Epithelial cell of prostate (primary cell): ENCODE results near the gene GPA33.

Experiments used
- DNase-seq: peaks from one replicate; pipeline ENCODE4 v3.0.0-alpha.2; 2011; ENCODE audit warnings: low read depth, low spot score
- H3K27ac ChIP-seq: fragments of 450-650 bp; 2 replicates; pipeline ENCODE4 v1.5.1; 2017; ENCODE audit warnings: mild to moderate bottlenecking

The GPA33 gene

GRCh38 chr1:167090314-167090942 is at the start of gene GPA33:
TSS of gene GPA33 (minus strand) at chr1:167090377. CDS start at chr1:167090287, 90 bp downstream.
- no peak for DNase-seq
- no peak within 1 kb of the TSS for H3K27ac ChIP-seq

GRCh38 chr1:167138703-167139102 is 48.5 kb upstream of the GPA33 start:
- no peak overlapping the region for H3K27ac ChIP-seq
- DNase-seq: no peak

GRCh38 chr1:167137793-167138510 is 47.8 kb upstream of the GPA33 start:
- H3K27ac ChIP-seq: no peak overlapping the region
- DNase-seq: no peak

GRCh38 chr1:167137332-167137781 is 47.2 kb upstream of the GPA33 start:
- H3K27ac ChIP-seq: no peak overlapping the region
- no peak for DNase-seq

- no peak for DNase-seq
- no peak overlapping the region for H3K27ac ChIP-seq
Measured at GRCh38 chr1:167136806-167137205, 46.6 kb upstream of the GPA33 start.

GRCh38 chr1:167136191-167136614 is 46.0 kb upstream of the GPA33 start:
- H3K27ac ChIP-seq: no peak overlapping the region
- no peak for DNase-seq

- H3K27ac ChIP-seq: no peak overlapping the region
- DNase-seq: no peak
Measured at GRCh38 chr1:167135281-167135840, 45.2 kb upstream of the GPA33 start.

- no peak for DNase-seq
- H3K27ac ChIP-seq: no peak overlapping the region
Measured at GRCh38 chr1:167132301-167133010, 42.3 kb upstream of the GPA33 start.

GRCh38 chr1:167130829-167131510 is 40.8 kb upstream of the GPA33 start:
- H3K27ac ChIP-seq: no peak overlapping the region
- DNase-seq: no peak

- no peak overlapping the region for H3K27ac ChIP-seq
- DNase-seq: no peak
Measured at GRCh38 chr1:167128261-167129227, 38.4 kb upstream of the GPA33 start.

- no peak for DNase-seq
- no peak overlapping the region for H3K27ac ChIP-seq
Measured at GRCh38 chr1:167127661-167128060, 37.5 kb upstream of the GPA33 start.

GRCh38 chr1:167127236-167127635 is 37.1 kb upstream of the GPA33 start:
- no peak for DNase-seq
- no peak overlapping the region for H3K27ac ChIP-seq

- no peak for DNase-seq
Measured at GRCh38 chr1:167126811-167127210, 36.6 kb upstream of the GPA33 start.

GRCh38 chr1:167126317-167126716 is 36.1 kb upstream of the GPA33 start:
- H3K27ac ChIP-seq: no peak overlapping the region
- no peak for DNase-seq

More at GRCh38 chr1:167126811-167127210, 36.6 kb upstream of the GPA33 start:
- no peak overlapping the region for H3K27ac ChIP-seq

- no peak overlapping the region for H3K27ac ChIP-seq
- no peak for DNase-seq
Measured at GRCh38 chr1:167122568-167122967, 32.4 kb upstream of the GPA33 start.

- no peak for DNase-seq
- no peak overlapping the region for H3K27ac ChIP-seq
Measured at GRCh38 chr1:167122121-167122480, 31.9 kb upstream of the GPA33 start.

- no peak for DNase-seq
Measured at GRCh38 chr1:167121375-167122120, 31.4 kb upstream of the GPA33 start.

GRCh38 chr1:167120899-167121298 is 30.7 kb upstream of the GPA33 start:
- DNase-seq: no peak
- H3K27ac ChIP-seq: no peak overlapping the region

More at GRCh38 chr1:167121375-167122120, 31.4 kb upstream of the GPA33 start:
- no peak overlapping the region for H3K27ac ChIP-seq
